GM19328 (cell line): ENCODE measurements around the gene RIPOR3.
"Not testable (repeated sequence)": the region's sequence is repeated elsewhere in the genome, so short reads cannot be mapped to it uniquely, and the experiment has no call there.

Experiments used
- ATAC-seq: cut with Tn5 transposase; IDR thresholded peaks from one replicate; pipeline ENCODE4 v1.9.1; 2021; ENCODE audit warnings: mild to moderate bottlenecking, moderate library complexity; ENCODE audit not compliant: unreplicated experiment

The RIPOR3 gene

DNA sequence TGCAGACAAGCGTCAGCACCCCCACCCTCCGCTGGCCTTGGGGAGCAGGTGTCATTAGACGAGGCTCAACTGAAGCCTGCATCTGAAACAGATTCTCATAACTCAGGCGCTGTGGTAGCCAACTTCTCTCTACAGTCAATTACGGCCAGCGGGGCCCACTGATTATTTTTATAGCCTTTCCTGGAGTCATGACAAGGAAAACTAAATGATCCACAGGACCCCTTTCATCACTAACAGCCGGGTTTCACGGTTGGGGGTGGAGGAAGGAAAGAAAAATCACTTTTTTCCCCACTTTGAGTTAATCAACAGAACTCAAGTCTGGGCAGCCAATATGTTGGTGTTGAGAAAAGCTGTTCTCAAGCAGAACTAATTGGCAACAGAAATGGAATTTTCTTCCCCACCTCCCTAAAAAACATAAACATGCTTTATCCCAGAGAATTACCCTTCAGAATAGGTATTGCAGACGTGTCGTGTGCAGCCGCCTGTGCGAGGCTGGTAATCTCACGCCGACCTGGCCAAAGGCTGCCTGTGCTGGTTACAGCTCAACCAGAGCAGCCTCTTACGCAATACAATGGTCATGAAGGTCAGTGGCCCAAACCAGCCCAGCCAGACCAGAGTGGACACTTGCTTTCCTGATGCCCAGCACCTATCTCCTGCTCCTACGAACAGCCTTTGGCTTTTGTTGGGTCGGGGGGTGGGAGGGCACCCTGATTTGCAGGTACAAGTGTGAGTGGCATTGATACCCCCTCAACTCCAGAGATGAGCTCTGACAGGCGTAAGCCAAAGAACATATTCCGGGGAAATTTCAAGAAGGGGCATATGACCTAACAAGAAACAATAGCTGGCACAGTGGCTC lies 11.0 kb downstream of the RIPOR3 start:
- no peak for ATAC-seq

DNA sequence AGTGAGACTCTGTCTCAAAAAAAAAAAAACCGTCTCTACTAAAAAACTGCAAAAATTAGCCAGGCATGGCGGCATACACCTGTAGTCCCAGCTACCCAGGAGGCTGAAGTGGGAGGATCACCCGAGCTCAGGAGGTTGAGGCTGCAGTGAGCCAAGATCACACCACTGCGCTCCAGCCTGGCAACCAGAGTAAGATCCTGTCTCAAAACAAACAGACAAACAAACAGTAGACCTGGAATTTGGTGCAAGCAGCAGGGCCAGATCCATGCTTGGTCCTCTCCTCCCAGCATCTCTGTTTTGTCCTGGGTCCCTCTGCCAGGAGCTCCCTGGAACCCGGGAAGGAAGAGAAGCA lies 11.6 kb downstream of the RIPOR3 start:
- no peak for ATAC-seq

DNA sequence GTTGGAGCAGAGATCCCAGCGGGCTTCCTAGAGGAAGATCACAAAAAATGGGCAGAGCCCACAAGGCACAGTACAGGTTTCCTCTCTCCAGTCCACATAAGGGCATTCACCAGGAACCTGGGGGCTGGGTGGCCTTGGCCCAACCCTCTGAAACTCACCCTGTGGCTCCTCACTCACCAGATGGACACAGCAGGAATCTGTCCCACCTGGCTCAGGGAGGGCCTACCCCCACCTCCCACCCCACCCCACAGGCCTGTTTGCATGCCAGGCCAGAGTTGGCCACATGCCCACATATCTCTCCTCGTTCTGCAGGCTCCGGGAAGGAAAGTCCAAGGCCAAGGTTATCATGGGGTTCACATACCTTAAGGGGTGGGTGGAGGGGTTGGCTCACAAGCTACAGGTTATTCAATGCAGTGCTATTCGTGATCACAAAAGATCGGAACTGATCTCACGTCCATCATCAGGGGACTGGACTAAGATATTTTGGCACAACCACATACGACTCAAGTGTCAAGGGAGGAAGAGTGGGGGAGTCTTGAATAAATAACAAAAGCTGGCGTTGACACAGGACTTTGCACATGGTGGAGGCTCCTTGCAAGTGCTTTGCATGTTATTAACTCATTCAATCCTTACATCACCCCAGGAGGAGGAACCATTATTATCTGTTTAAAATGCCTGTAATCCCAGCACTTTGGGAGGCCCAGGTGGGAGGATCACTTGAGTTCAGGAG lies 13.0 kb downstream of the RIPOR3 start:
- ATAC-seq, result no peak

DNA sequence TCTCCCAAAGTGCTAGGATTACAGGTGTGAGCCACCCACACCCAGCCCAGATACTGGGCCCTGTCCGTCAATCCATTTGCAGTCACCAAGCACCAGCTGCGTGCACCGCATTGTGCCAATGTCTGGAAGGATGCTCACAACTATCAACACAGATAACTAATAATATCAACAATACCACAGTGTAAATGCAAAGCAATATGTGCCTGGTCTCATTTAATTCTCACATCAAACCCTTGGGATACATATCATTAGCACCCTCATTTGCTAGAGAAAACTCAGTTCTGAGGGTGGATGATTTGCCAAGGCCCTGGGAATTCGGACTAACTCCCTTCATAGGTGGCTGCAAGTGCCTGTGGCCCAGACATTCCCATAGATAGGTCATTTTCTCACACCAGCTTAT lies 14.5 kb downstream of the RIPOR3 start:
- ATAC-seq, result no peak

DNA sequence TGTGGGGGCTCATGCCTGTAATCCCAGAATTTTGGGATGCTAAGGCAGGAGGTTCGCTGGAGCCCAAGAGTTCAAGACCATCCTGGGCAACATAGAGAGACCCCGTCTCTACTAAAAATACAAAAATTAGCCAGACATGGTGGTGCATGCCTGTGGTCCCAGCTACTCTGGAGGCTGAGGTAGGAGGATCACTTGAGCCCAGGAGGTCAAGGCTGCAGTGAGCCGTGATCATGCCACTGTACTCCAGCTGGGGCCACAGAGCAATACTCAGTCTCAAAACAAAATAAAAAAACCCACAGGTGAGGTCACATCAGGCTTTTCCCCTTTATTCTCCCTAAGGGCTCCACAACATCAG lies 15.0 kb downstream of the RIPOR3 start:
- ATAC-seq, result not testable (repeated sequence)

DNA sequence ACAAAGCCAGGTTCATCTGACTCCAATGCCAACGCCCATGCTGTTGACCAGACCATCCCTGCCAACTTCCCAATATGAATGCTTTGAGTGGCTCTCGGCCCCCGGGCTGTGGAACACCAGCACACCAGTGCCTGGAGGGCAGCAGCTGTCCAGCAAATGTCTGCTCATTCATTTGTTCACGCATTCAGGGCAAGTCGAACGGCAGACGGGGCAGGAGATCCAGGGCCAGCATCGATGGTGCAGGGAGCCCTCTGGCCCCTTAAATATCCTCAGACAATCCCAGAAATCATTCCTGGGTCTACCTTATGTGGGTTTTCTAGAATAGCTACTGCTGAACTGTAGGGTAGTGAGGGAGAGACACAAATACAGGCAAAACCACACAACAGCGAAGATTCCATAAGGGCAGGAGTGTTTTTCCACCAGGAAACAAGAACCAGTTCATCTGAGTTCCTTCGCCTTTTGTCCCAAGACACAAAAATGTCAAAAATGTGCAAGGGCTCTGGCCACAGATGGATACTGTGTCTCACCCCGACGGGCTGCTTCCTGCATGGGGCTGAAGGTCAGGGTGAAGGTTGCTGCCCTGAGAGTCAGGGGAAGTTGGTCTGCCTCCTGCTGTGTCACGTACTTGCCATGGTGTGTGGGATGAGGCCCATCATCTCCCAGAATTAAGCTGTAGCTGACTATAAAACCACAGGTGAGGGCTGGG lies 15.5 kb downstream of the RIPOR3 start:
- no peak for ATAC-seq

DNA sequence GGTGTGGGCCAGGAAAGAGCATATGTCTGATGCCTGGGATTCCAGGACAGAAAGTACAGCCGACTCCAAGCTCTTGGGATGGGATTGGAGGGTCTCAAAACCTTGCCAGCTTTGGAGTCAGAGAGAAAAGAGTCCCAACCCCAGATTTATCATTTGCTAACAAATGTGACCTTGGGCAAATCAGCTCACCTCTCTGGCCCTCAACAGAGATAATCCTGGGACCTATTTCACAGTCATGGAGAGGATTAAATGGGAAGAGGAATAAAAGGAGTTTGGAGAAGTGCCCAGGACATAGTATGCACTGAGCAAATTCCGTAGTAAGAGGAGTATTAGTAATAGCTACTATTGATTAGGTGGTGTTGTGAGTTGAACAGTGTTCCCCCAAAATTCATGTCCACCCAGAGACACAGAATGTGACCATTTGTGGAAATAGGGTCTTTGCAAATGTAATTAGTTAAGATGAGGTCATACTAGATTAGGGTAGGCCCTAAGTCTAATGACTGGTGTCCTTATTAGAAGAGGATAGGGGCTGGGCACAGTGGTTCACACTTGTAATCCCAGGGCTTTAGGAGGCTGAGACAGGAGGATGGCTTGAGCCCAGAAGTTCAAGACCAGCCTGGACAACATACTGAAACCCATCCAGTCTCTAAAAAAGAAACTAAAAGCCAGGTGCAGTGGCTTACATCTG lies 17.1 kb downstream of the RIPOR3 start:
- ATAC-seq, result no peak

DNA sequence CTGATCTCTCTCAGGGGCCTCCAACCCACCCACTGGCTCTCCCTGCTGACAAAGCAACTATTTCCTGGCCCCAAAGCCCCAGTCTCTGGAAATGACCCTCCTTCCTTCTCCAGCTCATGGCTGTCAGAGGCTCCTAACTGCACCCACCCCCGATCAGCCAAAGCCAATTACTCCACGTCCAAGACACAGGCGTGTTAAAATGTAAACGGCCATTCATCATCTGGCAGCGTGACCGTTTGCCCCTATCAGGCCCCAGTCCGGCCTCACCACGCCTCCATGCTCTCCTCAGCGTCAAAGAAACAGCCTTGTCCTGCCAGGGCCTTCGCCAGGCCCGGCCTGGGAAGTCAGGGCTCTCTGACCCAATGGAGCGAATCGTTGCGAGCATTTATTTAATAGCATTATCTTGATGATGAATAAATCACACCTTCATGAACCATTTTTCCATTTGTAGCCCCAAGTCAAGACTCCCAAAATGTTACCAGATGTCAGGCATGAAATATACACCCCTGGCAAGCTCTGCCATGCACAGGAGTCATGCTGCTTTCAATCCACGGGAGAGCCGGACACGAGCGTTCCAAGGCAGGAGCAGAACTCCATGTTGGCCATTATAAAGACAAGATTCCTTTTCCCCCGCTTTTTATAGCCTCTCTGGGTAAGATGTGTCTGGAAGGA lies 17.7 kb downstream of the RIPOR3 start:
- no peak for ATAC-seq

DNA sequence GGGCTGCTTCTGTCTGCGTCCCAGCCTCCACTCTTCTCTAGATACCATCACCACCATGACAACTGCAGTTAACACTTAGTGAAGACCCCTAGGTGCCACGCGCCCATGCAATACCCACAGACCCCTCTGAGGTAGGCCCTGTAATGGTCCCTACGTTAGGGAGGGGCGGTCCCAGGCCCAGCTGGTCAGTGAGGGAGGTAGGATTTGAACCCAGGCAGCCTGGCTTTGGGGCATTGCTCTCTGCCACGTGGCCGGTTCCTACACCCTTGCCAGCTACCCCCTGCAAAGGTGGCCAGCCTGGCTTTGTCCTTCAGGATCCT lies 18.2 kb downstream of the RIPOR3 start:
- ATAC-seq, result no peak

DNA sequence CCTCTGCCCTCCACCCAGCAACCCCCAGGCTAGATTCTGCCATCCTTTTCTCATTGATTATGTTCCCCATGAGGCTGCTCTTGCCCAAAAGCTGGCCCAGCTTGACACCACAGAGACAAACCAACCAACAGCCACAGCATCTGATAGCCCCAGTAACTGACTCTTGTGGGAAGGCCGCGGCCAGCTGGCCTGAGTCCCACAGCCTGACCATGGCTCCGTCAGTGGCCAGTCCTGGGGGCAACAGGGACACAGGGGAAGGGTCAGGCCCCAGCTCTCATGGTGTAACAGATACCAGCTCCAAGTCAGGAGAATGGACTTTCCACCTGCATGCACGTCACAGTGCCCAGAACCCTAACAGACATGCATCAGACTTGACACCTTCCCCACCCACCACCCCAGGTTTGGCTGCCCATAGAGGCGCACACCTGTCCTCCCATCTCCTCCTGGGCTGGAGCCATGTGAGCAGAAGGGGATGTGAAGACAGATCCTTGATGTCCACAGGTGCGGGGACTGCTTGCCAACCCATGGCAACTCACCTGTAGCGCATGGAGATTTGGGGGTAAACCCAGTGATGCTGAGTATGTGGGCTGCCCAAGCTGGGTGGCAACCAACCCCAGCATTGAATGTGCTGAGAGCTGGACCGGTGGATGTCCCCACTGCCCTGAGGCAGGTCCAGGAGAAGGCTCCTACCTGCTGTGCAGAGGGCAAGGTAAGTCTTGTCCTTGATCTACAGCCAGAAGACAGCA lies 18.8 kb downstream of the RIPOR3 start:
- no peak for ATAC-seq

DNA sequence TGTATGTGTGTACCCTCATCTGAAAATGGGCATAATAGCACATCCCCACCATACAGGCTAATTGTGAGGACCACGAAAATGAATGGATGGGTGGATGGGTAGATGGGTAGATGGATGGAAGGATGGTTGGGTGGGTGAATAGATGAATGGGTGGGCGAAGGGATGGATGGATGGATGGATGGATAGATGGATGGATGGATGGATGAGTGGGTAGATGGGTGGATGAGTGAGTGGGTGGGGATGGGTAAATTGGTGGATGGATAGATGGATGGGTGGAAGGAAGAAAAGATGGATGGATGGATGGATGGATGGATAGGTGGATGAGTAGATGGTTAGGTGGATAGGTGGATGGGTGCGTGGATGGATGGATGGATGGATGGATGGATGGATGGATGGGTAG lies 19.7 kb downstream of the RIPOR3 start:
- no peak for ATAC-seq

DNA sequence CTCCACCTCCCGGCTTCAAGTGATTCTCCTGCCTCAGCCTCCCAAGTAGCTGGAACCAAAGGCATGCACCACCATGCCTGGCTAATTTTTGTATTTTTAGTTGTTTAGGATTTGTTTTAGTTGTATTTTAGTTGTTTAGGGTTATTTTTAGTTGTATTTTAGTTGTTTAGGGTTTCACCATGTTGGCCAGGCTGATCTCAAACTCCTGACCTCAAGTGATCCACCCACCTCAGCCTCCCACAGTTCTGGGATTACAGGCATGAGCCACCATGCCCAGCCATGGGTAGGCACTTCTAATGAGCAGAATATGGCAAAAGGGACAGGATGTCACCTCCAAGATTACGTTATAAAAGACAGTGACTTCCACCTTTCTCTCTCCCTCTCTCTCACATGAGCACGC lies 20.3 kb downstream of the RIPOR3 start:
- not testable (repeated sequence) for ATAC-seq

DNA sequence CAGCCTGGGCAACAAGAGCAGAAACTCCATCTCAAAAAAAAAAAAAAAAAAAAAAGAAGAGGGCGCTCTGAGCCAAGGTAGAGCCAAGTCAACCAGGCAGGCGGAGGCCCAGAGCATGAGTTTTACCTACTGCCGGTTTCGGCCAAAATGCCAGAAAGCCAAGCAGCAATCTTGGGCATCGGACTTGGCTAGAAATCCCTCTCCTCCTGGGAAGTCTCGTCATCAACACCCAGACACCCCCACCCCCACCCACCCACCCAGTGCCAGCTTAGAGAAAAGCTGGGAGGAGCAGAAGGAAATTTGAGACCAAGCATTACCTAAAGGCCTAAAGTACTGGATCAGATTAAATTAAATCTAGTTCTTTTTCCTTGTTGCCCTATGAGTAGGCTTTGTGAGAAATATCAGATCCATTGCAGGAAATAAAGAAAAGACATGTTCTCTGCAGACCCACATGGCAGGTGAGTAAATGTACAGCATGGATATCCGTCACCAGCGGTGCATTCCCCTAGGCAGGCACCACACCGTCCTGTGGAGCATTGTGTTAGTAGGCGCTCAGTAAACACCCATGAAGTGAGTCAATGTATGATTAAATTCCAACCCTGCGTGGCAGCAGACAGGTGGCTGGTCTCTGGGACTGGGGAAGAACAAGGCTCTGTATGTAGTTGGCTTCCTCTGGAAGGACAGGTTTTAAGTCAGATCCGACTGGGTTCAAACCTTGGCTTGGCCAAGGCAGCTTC lies 21.0 kb downstream of the RIPOR3 start:
- ATAC-seq, result no peak

DNA sequence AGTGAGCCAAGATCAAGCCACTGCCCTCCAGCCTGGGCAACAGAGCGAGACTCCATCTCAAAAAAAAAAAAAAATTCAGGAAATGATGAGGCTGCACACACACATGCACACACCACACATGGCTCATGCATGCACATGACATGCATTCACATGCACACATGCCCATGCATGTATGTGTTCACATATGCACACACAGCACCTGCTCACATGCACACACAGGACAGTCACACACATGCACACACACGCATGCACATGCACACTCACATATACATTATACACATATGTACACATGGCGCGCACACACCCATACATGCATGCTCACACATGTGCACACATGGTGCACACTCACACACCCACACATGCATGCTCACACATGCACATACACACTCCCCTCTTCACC lies 22.5 kb downstream of the RIPOR3 start:
- no peak for ATAC-seq

DNA sequence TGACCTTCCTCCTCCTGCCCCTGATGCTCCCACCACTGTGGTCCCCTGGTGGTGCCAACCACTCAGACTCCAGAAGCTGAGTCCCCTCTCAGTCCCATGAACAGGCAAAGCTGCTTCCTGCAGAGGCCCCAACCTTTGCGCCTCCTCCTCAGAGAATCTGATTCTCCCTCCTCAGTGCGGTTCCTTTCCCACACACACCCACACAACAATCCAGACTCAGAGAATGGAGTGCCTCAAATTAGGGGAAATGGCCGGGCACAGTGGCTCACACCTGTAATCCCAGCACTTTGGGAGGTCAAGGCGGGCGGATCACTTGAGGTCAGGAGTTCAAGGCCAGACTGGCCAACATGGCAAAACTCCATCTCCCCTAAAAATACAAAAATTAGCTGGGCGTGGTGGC lies 23.0 kb downstream of the RIPOR3 start:
- ATAC-seq, result no peak

DNA sequence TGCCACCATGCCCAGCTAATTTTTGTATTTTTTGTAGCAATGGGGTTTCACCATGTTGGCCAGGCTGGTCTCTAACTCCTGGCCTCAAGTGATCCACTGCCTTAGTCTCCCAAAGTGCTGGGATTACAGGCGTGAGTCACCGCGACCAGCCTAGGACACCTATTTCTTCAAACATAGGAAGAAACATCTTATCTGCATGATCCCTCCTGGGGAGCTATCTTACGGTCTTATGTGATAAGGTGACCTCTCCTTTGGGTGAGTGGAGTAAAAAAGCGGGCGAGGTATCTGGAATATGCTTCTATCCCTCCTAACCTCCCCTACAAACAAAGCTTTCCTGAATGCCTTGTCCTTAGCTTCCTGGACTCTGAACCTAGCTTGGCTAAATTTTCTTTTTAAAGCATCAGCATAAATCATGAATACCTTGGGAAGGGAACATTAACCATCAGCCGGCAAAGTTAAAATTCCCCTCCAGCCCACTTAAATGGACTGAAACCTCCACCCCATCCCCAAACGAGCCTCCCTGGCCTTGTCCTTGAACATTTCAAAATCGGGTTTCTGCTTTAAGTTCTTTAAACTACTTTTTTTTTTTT lies 24.5 kb downstream of the RIPOR3 start:
- no peak for ATAC-seq

DNA sequence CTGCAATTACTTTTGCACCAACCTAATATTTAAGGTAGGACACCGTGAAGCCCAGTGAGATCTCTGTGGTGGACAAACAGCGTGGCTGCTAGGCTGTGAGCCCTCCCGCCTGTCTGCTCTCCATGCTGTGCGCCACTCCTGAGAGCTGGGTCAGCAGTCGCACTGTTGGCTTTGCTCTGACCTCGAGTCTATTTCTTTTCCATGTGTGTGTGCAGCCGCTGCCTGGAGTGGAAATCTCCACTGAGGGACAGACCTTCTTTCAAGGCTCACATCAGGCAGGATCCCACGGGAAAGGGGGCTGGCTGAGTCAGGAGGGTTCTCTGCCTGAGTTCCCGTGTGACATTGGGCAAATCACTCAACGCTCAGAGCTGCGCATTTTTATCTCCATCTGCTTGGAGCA lies 27.1 kb downstream of the RIPOR3 start:
- no peak for ATAC-seq

DNA sequence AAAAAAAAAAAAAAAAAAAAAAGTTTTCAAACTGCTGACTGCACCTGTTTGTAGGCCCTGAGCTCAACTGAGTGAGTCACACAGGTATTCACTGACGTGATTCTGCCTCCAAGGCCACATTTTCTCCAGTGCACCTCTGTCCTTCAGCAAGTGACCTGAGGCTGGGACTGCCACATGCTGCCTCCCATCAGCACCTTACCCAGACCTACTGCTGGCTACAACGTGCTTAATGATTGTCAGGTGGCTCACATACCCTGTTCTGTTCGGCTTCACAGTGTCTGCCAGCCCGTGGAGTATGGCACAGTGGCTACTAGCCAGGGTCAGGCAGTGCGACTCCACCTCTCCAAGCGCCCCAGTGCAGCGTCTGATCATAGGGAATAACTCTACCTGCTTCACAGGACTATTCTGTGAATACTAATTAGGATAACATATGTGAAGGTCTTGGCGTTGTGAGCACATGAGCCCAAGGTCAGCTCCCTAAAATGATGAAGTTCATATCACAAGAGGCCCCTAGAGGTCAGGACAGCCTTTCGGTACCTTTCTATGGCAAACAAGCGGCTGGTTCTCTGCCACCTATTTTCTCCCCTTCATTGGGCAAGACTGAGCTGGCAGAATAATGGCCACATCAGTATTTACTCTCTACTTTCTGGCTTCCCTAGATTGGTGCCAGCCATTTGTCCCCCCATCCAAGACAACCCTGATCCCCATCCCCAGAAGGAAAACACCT lies 28.1 kb downstream of the RIPOR3 start:
- ATAC-seq, result no peak
